ENCODE measurements around the gene INO80C.

INO80C gene

GRCh38 chr18:35432565-35433001 lies 65.2 kb downstream of the INO80C start:
- DNase-seq: no peak

DNA sequence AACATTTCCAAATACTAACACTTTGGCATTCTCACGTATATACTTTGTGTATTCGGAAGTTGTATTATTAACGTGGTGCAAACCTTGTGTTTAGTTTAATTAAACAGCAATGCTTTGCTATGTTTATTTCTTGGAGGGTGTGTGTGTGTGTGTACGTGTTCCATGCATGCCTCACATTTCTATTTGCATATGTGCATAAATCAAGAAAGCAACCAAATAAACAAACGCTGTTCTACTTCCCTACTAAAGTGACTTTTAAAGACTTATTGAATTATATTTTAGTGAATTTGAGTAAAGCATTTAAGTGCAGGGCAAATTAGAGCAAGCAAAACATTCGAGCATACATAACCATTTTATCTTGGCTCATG lies 66.4 kb downstream of the INO80C start:
- DNase-seq: no peak

GRCh38 chr18:35430721-35431373 lies 66.9 kb downstream of the INO80C start:
- DNase-seq: no peak

- no peak for DNase-seq
Measured at GRCh38 chr18:35426786-35427185, 71.0 kb downstream of the INO80C start.

GRCh38 chr18:35424356-35424755 lies 73.4 kb downstream of the INO80C start:
- no peak for DNase-seq

GRCh38 chr18:35422237-35422636 lies 75.5 kb downstream of the INO80C start:
- DNase-seq: no peak

- DNase-seq: no peak
Measured at GRCh38 chr18:35418610-35419009, 79.2 kb downstream of the INO80C start.

Measured in nucleus accumbens (tissue), 56 donors.